Measurements from ENCODE around the gene DNA2. TPM values are rescaled to one million over a fixed set of nuclear protein-coding genes. Genes with fewer than 3 reads are reported as not detected.

The DNA2 gene
- total RNA-seq, 2 donors from 2014 or later = 37.3 to 64.6 TPM

DNA sequence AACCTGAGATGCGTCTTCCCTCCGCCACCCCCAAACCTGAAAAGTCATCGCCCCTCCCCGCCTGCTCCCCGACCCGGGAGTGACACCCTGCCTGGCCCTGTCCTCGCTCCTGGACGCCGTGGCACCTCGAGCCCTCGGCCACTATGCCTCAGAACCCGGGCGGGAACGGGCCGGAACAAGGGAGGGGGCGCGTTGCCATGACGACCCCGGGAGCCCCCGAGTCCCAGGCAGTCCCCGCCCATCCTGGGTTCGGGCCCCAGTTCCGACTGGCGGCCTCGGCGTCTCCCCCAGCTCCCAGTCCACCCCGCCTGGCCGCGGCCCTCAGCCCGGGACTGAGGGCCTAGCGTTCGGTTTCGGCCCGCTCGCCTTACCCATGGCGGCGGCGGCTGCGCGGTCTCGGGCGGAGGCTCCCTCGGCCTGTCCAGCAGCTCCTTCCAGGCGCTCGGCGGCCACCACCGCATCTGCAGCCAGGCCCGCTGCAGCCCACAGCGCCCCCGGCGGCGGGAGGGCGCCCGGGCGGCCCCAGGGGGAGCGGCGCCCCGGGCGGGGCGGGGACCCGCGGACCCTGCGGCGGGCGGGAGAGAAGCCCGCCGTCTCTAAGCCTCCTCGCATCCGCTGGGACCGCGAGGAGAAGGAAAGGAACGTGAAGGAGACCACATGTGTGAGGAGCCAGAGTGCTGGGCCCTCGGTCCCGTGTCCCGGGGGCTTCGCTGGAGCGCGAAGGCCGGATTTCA, 64.8 kb downstream of the DNA2 start, which contains the start of gene RUFY2:
TSS of gene RUFY2 (minus strand) at position 463 of the 734 bp plus-strand sequence. CDS start at position 375, 88 bp downstream.
- H3K27ac Mint-ChIP-seq = peak within 1 kb of the TSS; percentile 98
- no peaks in the 10 kb centered on the region for H3K9me3 Mint-ChIP-seq
- Histone ChIP-seq H3K4me3 (ENCODE audit: low read length) (peak within 1 kb of the TSS; percentile 90), H3K36me3 (ENCODE audit: control insufficient read depth, insufficient read depth, low read length) (peaks cover 10% of the 10 kb centered on the region), H3K27ac (ENCODE audit: low read depth, low read length) (peak within 1 kb of the TSS; percentile 87), H3K9me3 (ENCODE audit: control insufficient read depth, low read length) (no peaks in the 10 kb centered on the region), H3K4me1 (ENCODE audit: control insufficient read depth, insufficient read depth, low read length) (no peaks in the 10 kb centered on the region), H3K9ac (ENCODE audit: extremely low read depth, low read length, poor library complexity, severe bottlenecking) (peak within 1 kb of the TSS; percentile 86), H3K27me3 (ENCODE audit: control insufficient read depth, insufficient read depth, low read length, poor library complexity, severe bottlenecking) (no peaks in the 10 kb centered on the region)
- H3K27me3 Mint-ChIP-seq (ENCODE audit: insufficient read depth) = no peaks in the 10 kb centered on the region
- H3K4me3 Mint-ChIP-seq = peak within 1 kb of the TSS; percentile 89
- peak; percentile 96 for DNase-seq
- H3K4me1 Mint-ChIP-seq = peaks cover 15% of the 10 kb centered on the region
- TF ChIP-seq, protein P1, sequence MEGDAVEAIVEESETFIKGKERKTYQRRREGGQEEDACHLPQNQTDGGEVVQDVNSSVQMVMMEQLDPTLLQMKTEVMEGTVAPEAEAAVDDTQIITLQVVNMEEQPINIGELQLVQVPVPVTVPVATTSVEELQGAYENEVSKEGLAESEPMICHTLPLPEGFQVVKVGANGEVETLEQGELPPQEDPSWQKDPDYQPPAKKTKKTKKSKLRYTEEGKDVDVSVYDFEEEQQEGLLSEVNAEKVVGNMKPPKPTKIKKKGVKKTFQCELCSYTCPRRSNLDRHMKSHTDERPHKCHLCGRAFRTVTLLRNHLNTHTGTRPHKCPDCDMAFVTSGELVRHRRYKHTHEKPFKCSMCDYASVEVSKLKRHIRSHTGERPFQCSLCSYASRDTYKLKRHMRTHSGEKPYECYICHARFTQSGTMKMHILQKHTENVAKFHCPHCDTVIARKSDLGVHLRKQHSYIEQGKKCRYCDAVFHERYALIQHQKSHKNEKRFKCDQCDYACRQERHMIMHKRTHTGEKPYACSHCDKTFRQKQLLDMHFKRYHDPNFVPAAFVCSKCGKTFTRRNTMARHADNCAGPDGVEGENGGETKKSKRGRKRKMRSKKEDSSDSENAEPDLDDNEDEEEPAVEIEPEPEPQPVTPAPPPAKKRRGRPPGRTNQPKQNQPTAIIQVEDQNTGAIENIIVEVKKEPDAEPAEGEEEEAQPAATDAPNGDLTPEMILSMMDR (conservative IDR thresholded peaks at IDR 0.05) = peak; percentile 82
- WGBS, 2 experiments (ENCODE audit: insufficient coverage in 1 of 2, insufficient read length in 1 of 2) = 0% methylated on average over 20 to 79 of the region's 79 CpGs
- peaks cover 3% of the 10 kb centered on the region for H3K36me3 Mint-ChIP-seq (ENCODE audit: low read depth)

DNA sequence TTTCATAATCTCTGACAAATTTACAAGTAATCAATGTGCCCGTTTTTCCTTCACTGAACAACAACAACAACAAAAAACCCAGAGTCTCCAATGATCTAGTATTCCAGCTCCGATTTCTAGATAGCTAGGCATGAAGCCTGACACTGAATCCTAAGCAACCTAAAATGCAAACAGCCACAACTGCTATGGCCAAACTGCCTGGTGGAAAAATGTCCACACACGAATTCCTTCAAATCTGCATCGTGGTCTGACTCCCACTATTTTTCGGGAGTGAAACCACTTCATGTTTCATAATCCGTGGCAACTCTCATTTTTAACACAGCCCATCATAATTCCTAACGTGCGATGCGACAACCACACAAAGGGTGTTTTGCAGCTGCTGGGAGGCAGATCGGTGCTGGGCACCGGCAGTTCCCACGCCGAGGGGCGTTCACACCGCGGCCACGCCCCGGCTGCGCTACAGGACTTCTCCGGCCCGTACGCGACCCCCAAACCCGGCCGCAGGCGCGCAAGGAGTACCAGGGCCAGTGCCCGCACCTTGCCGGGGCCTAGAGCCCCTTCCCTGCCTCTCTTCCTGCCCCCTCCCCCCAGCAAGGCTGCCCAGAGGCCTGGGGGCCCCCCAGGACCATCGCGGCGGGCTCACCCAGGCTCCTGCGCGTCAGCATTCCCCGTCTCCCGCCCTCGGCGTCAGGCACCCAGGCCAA, 65.5 kb downstream of the DNA2 start:
- Mint-ChIP-seq H3K4me1 (peaks cover 15% of the 10 kb centered on the region), H3K9me3 (no peaks in the 10 kb centered on the region), H3K27ac (peak overlapping the region; percentile 95), H3K27me3 (ENCODE audit: insufficient read depth) (no peaks in the 10 kb centered on the region), H3K4me3 (peak overlapping the region; percentile 89), H3K36me3 (ENCODE audit: low read depth) (peaks cover 8% of the 10 kb centered on the region)
- H3K27ac ChIP-seq (ENCODE audit: low read depth, low read length) = peak overlapping the region; percentile 87
- 3% methylated on average over 17 to 38 of the region's 38 CpGs for WGBS, 2 experiments (ENCODE audit: insufficient coverage in 1 of 2, insufficient read length in 1 of 2)
- peak; percentile 89 for DNase-seq
- TF ChIP-seq, protein P1 (conservative IDR thresholded peaks at IDR 0.05) = no peak
- H3K4me1 ChIP-seq (ENCODE audit: control insufficient read depth, insufficient read depth, low read length) = no peaks in the 10 kb centered on the region
- H3K9me3 ChIP-seq (ENCODE audit: control insufficient read depth, low read length) = no peaks in the 10 kb centered on the region
- H3K36me3 ChIP-seq (ENCODE audit: control insufficient read depth, insufficient read depth, low read length) = peaks cover 17% of the 10 kb centered on the region
- no peaks in the 10 kb centered on the region for H3K27me3 ChIP-seq (ENCODE audit: control insufficient read depth, insufficient read depth, low read length, poor library complexity, severe bottlenecking)
- peak overlapping the region; percentile 90 for H3K4me3 ChIP-seq (ENCODE audit: low read length)
- peak overlapping the region; percentile 86 for H3K9ac ChIP-seq (ENCODE audit: extremely low read depth, low read length, poor library complexity, severe bottlenecking)

DNA sequence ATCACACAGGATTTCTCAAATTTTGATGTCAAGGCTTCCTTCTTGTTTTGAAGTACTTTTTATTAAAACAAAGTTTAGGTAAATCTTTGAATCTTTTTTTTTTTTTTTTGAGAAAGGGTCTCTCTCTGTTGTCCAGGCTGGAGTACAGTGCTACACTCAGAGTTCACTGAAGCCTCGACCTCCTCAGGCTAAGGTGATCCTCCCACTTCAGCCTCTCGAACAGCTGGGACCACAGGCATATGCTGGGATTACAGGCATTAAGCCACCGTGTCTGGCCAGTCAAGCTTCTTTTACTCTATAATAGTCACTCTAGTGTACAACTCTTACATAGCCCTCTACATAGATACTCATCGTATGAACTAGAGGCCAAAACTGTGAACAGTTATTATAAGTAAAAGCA, 68.1 kb downstream of the DNA2 start:
- Histone ChIP-seq H3K9me3 (ENCODE audit: control insufficient read depth, low read length) (no peaks in the 10 kb centered on the region), H3K4me3 (ENCODE audit: low read length) (no peak overlapping the region), H3K27ac (ENCODE audit: low read depth, low read length) (no peak overlapping the region), H3K36me3 (ENCODE audit: control insufficient read depth, insufficient read depth, low read length) (peaks cover 31% of the 10 kb centered on the region), H3K9ac (ENCODE audit: extremely low read depth, low read length, poor library complexity, severe bottlenecking) (no peak overlapping the region), H3K4me1 (ENCODE audit: control insufficient read depth, insufficient read depth, low read length) (no peaks in the 10 kb centered on the region), H3K27me3 (ENCODE audit: control insufficient read depth, insufficient read depth, low read length, poor library complexity, severe bottlenecking) (no peaks in the 10 kb centered on the region)
- 96 to 97% methylated on average over 3 of the region's 4 CpGs for WGBS, 2 experiments (ENCODE audit: insufficient coverage in 1 of 2, insufficient read length in 1 of 2)
- no peak overlapping the region for H3K27ac Mint-ChIP-seq
- no peaks in the 10 kb centered on the region for H3K9me3 Mint-ChIP-seq
- TF ChIP-seq, protein P1 (conservative IDR thresholded peaks at IDR 0.05) = no peak
- DNase-seq = no peak
- H3K4me1 Mint-ChIP-seq = peaks cover 15% of the 10 kb centered on the region
- H3K27me3 Mint-ChIP-seq (ENCODE audit: insufficient read depth) = no peaks in the 10 kb centered on the region
- no peak overlapping the region for H3K4me3 Mint-ChIP-seq
- H3K36me3 Mint-ChIP-seq (ENCODE audit: low read depth) = peaks cover 23% of the 10 kb centered on the region
